IMR-90 (cell line): ENCODE measurements around the gene ACTA2. TPM values are rescaled to one million over a fixed set of nuclear protein-coding genes. Genes with fewer than 3 reads are reported as not detected.

Experiments
- ATAC-seq: fragments of 200-7000 bp; cut with Tn5 transposase; 2 replicates; pipeline ENCODE4 v1.9.1; 2020; ENCODE audit warnings: low read depth, mild to moderate bottlenecking, moderate library complexity
- BruUV-seq: library from RNA; stranded (reverse); fragments of 400-500 nt; replicated peaks from 2 replicates; lab custom pipeline; 2021; lab: Mats Ljungman, UMichigan
- CTCF ChIA-PET: fragments of 300-600 bp; formaldehyde crosslinking; extraction: SDS; loops from one replicate; lab custom pipeline; 2021; ENCODE audit warnings: antibody characterized with exemption; lab: Yijun Ruan, JAX
- POLR2A ChIA-PET: fragments of 300-600 bp; sonication (Branson Sonifier 250); formaldehyde crosslinking; loops from one replicate; lab custom pipeline; 2022; ENCODE audit warnings: antibody characterized with exemption; ENCODE audit not compliant: unreplicated experiment; lab: Charles Lee
- DNase-seq: peaks from one replicate; pipeline ENCODE4 v3.0.0; 2013
- H2AFZ ChIP-seq: replicated peaks from 2 replicates; pipeline ENCODE3; 2013; ENCODE audit warnings: low read length, mild to moderate bottlenecking; ENCODE audit not compliant: poor library complexity
- H2AK5ac ChIP-seq: 2 replicates; pipeline ENCODE4 v1.6.1; 2013; ENCODE audit warnings: low read depth, low read length, inconsistent platforms
- H2AK9ac ChIP-seq: replicated peaks from 2 replicates; pipeline ENCODE3; 2013; ENCODE audit warnings: mild to moderate bottlenecking, low read depth, low read length, moderate library complexity; ENCODE audit not compliant: poor library complexity
- H2BK120ac ChIP-seq: 2 replicates; pipeline ENCODE4 v1.6.1; 2013; ENCODE audit warnings: low read depth, low read length, inconsistent platforms
- H2BK15ac ChIP-seq: 3 replicates; pipeline ENCODE4 v1.6.1; 2013; ENCODE audit warnings: low read depth, low read length, inconsistent platforms
- H2BK20ac ChIP-seq: 2 replicates; pipeline ENCODE4 v1.6.1; 2013; ENCODE audit warnings: low read depth, mild to moderate bottlenecking, inconsistent platforms, low read length, moderate library complexity
- H2BK5ac ChIP-seq: 2 replicates; pipeline ENCODE4 v1.6.1; 2013; ENCODE audit warnings: mild to moderate bottlenecking, low read depth, low read length, inconsistent platforms; ENCODE audit not compliant: poor library complexity, severe bottlenecking
- H3K14ac ChIP-seq: replicated peaks from 2 replicates; pipeline ENCODE4 v1.6.1; 2013; ENCODE audit warnings: low read depth, low read length, inconsistent platforms
- H3K18ac ChIP-seq: 2 replicates; pipeline ENCODE4 v1.6.1; 2013; ENCODE audit warnings: low read depth, low read length, control low read depth
- H3K23ac ChIP-seq: 2 replicates; pipeline ENCODE4 v1.6.1; 2013; ENCODE audit warnings: low read depth, low read length, inconsistent platforms
- H3K27ac ChIP-seq: 2 replicates; pipeline ENCODE4 v1.5.1; 2013; ENCODE audit warnings: mild to moderate bottlenecking, control low read depth, low read length; ENCODE audit not compliant: insufficient read depth
- H3K27me3 ChIP-seq: 2 replicates; pipeline ENCODE4 v1.6.1; 2013; ENCODE audit warnings: low read length; ENCODE audit not compliant: control insufficient read depth, insufficient read depth
- H3K36me3 ChIP-seq: 2 replicates; pipeline ENCODE4 v1.6.1; 2013; ENCODE audit warnings: low read length, mixed read lengths; ENCODE audit not compliant: control insufficient read depth, insufficient read depth
- H3K4ac ChIP-seq: 2 replicates; pipeline ENCODE4 v1.6.1; 2013; ENCODE audit warnings: low read depth, low read length, inconsistent platforms
- H3K4me1 ChIP-seq: 2 replicates; pipeline ENCODE4 v1.6.1; 2013; ENCODE audit warnings: low read length, mixed read lengths; ENCODE audit not compliant: control insufficient read depth, insufficient read depth
- H3K4me2 ChIP-seq: 2 replicates; pipeline ENCODE4 v1.6.1; 2013; ENCODE audit warnings: low read depth, mild to moderate bottlenecking, control low read depth, low read length, moderate library complexity
- H3K4me3 ChIP-seq: 2 replicates; pipeline ENCODE4 v1.5.1; 2013; ENCODE audit warnings: low read depth, mild to moderate bottlenecking, control low read depth, low read length, moderate library complexity; ENCODE audit not compliant: insufficient read depth
- H3K56ac ChIP-seq: 2 replicates; pipeline ENCODE4 v1.6.1; 2013; ENCODE audit warnings: low read length, inconsistent platforms; ENCODE audit not compliant: insufficient read depth; ENCODE audit errors: extremely low read depth
- H3K79me1 ChIP-seq, 2 experiments: 2 replicates each; pipeline ENCODE4 v1.6.1; 2013; ENCODE audit warnings: low read length in 2 of 2, inconsistent platforms in 1 of 2, low read depth in 1 of 2
- H3K9ac ChIP-seq: 2 replicates; pipeline ENCODE4 v1.6.1; 2013; ENCODE audit warnings: low read depth, low read length, control low read depth
- H3K9me1 ChIP-seq: 2 replicates; pipeline ENCODE4 v1.6.1; 2013; ENCODE audit warnings: low read length, inconsistent platforms; ENCODE audit not compliant: insufficient read depth
- H3K9me3 ChIP-seq: 2 replicates; pipeline ENCODE4 v1.6.1; 2013; ENCODE audit warnings: low read length; ENCODE audit not compliant: control insufficient read depth, insufficient read depth
- H4K20me1 ChIP-seq: 2 replicates; pipeline ENCODE4 v1.6.1; 2013; ENCODE audit warnings: low read length, inconsistent platforms; ENCODE audit not compliant: insufficient read depth
- H4K5ac ChIP-seq: 2 replicates; pipeline ENCODE4 v1.6.1; 2013; ENCODE audit warnings: mild to moderate bottlenecking, low read depth, low read length, control low read depth
- H4K8ac ChIP-seq, 2 experiments: 2 replicates each; pipeline ENCODE4 v1.6.1; 2013; ENCODE audit warnings: low read depth in 2 of 2, low read length in 2 of 2, control low read depth in 1 of 2, inconsistent platforms in 1 of 2
- H4K91ac ChIP-seq: 2 replicates; pipeline ENCODE4 v1.6.1; 2013; ENCODE audit warnings: low read depth, low read length, inconsistent platforms; ENCODE audit not compliant: insufficient read depth
- RCOR1 ChIP-seq: IDR thresholded peaks from 2 replicates; pipeline ENCODE4 v1.6.1; 2012; ENCODE audit warnings: mild to moderate bottlenecking, low read length, improper control_type of control experiment; ENCODE audit not compliant: insufficient replicate concordance
- SMC3 ChIP-seq: fragments of 150-350 bp; IDR thresholded peaks from 2 replicates; pipeline ENCODE4 v1.6.1; 2016; ENCODE audit warnings: low read depth, mild to moderate bottlenecking, antibody characterized with exemption, low read length, moderate library complexity
- WGBS, 2 experiments: methylation state at CpG; one replicate each; pipeline versions ENCODE4 v1.1.5 to v1.1.7; 2013; ENCODE audit warnings: missing lambda C conversion rate in 2 of 2; ENCODE audit not compliant: insufficient read length in 1 of 2; ENCODE audit errors: extremely low coverage in 2 of 2; 5-methylcytosine and 5-hydroxymethylcytosine counted together
- dilution Hi-C: fragments of 300-500 bp; cut with HindIII; formaldehyde crosslinking; loops from one replicate; pipeline ENCODE4 v1.14.3; 2018; ENCODE audit warnings: low sequenced_read_pairs; ENCODE audit not compliant: unreplicated experiment
- in situ Hi-C: fragments of 300-500 bp; cut with MboI; formaldehyde crosslinking; loops from 3 replicates; pipeline ENCODE4 v1.14.3; 2019; ENCODE audit warnings: low sequenced_read_pairs, inconsistent platforms, mixed read lengths
- intact Hi-C: fragments of 100-400 bp; cut with micrococcal nuclease; formaldehyde crosslinking; loops from 2 replicates; pipeline ENCODE4 v1.10.0; 2022
- polyA plus RNA-seq, 3 experiments: library from polyadenylated mRNA; depleted of rRNA; stranded (reverse); fragments of >200 nt; gene quantifications; 2 replicates each; pipeline ENCODE4 v1.2.3, GENCODE V29; 2012; ENCODE audit warnings: low replicate concordance in 1 of 3
- total RNA-seq: library from RNA; depleted of rRNA; stranded (reverse); fragments of >200 nt; gene quantifications from 2 replicates; pipeline ENCODE4 v1.2.3, GENCODE V29; 2012

Gene ACTA2
- total and polyA plus RNA-seq, 2 of the 4 experiments (the other 2 are of a cell fraction), result 978 to 1,235 TPM

DNA sequence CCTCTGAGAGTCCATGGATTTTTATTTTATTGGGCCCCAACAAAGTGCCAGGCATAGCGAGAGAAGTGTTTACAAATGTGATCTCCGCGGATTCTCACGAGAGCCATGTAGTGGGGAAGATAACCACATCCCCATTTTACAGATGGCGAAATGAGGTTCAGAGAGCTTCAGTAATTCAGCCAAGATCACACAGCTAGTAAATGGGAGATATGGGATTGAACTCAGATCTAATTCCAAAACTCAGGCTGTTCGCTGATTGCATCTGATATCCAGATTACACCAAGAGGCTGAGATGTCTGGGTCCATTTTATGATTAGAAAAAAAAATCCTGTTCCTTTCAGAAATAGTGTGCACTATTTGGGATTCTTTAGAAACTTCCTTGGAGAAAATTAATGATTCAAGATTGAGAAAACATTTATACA is 39.3 kb upstream of the ACTA2 start:
- Histone ChIP-seq H2AFZ (no peak overlapping the region), H3K4me3 (peak overlapping the region; percentile 83), H3K27me3 (no peaks in the 10 kb centered on the region), H3K36me3 (no peaks in the 10 kb centered on the region), H3K9me1 (no peaks in the 10 kb centered on the region), H3K14ac (peak overlapping the region; percentile 94), H2BK5ac (peak overlapping the region; percentile 93), H3K23ac (peak overlapping the region; percentile 98; the same call in 1 of the 2 replicates), H3K4ac (peak overlapping the region; percentile 95; the same call in 1 of the 2 replicates), H3K9me3 (no peaks in the 10 kb centered on the region), H2BK20ac (no peak overlapping the region), H3K79me1 (peaks cover 36 to 72% of the 10 kb centered on the region in 2 experiments), H4K8ac (peak overlapping the region in 1 of 2 experiments; percentile 16; a peak in 1 of 4 replicates), H3K27ac (peak overlapping the region; percentile 94), H2AK9ac (peak overlapping the region; percentile 17), H3K18ac (peak overlapping the region; percentile 0), H2BK120ac (peak overlapping the region; percentile 49; the same call in 1 of the 2 replicates), H4K20me1 (peaks cover 7% of the 10 kb centered on the region; the same call in 1 of the 2 replicates), H2BK15ac (no peak overlapping the region), H3K4me2 (peak overlapping the region; percentile 97), H4K5ac (no peak overlapping the region), H3K9ac (peak overlapping the region; percentile 89), H3K56ac (peak overlapping the region; percentile 91), H4K91ac (no peak overlapping the region), H2AK5ac (no peak overlapping the region), H3K4me1 (peaks cover 5% of the 10 kb centered on the region)
- ChIA-PET POLR2A (interaction anchor here (0.6 kb wide), 1 partner anchor 449 kb away, joined by 4 read pairs; no protein-coding TSS in a partner anchor), CTCF (interaction anchor here (1.6 kb wide), 1 partner anchor 225 kb away, joined by 5 read pairs; no protein-coding TSS in a partner anchor)
- in situ Hi-C loops, result no loop called here
- ATAC-seq (no peak), DNase-seq (no peak)
- intact Hi-C loops, result no loop called here
- dilution Hi-C loops, result no loop called here
- WGBS, 2 experiments, result no CpG with 5 or more reads among the region's 6 CpGs
- TF ChIP-seq SMC3, result no peak
- TF ChIP-seq RCOR1, result peak; percentile 61
- no TSS peak for BruUV-seq
